GM12864 (cell line): ENCODE data around the gene EVL.
"Not testable (repeated sequence)": the region's sequence is repeated elsewhere in the genome, so short reads cannot be mapped to it uniquely, and the experiment has no call there.

Source experiments
- DNase-seq: peaks from one replicate; pipeline ENCODE4 v3.0.0-alpha.2; 2011; ENCODE audit warnings: low read depth
- H3K4me3 ChIP-seq: 2 replicates; pipeline ENCODE4 v1.5.1; 2011; ENCODE audit warnings: mild to moderate bottlenecking, low read depth, low read length, control low read depth
- TF ChIP-seq, protein P1 (sequence below): IDR thresholded peaks from 2 replicates; pipeline ENCODE4 v1.5.1; 2011; ENCODE audit warnings: low read depth, mild to moderate bottlenecking, moderate library complexity, low read length, control low read depth, inconsistent platforms; ENCODE audit errors: missing control alignments

EVL gene

DNA sequence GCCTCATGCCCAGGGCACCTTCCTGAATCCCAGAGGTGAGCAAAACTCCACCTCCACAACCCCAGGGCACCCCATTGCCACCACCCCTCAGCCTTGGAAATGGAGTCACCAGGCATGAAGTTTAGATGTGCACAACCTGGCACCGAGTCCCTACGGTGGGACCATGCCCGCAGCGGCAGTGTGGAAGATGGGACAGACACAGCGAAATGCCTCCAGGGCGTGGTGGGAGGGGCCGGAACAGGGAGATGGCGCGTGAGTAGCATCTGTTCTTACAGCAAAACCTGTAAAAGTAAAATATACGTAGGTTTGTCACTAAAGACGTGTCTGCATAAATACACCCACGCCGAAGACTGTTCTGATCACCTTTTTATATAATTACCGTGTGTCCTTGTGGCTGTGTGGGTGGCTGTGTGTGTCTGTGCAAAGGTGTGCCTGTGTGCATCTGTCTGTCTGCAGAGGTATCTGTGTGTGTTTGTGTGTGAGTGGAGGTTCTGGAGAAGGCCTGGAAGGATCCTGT lies 111.6 kb downstream of the EVL start:
- no peak overlapping the region for H3K4me3 ChIP-seq
- DNase-seq = no peak
- TF ChIP-seq, protein P1, sequence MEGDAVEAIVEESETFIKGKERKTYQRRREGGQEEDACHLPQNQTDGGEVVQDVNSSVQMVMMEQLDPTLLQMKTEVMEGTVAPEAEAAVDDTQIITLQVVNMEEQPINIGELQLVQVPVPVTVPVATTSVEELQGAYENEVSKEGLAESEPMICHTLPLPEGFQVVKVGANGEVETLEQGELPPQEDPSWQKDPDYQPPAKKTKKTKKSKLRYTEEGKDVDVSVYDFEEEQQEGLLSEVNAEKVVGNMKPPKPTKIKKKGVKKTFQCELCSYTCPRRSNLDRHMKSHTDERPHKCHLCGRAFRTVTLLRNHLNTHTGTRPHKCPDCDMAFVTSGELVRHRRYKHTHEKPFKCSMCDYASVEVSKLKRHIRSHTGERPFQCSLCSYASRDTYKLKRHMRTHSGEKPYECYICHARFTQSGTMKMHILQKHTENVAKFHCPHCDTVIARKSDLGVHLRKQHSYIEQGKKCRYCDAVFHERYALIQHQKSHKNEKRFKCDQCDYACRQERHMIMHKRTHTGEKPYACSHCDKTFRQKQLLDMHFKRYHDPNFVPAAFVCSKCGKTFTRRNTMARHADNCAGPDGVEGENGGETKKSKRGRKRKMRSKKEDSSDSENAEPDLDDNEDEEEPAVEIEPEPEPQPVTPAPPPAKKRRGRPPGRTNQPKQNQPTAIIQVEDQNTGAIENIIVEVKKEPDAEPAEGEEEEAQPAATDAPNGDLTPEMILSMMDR = no peak

- TF ChIP-seq, protein P1 = no peak
- no peak overlapping the region for H3K4me3 ChIP-seq
- no peak for DNase-seq
These were observed 113.5 kb downstream of the EVL start for GRCh38 chr14:100178691-100179090.

GRCh38 chr14:100180671-100181070 lies 115.4 kb downstream of the EVL start:
- DNase-seq, H3K4me3 ChIP-seq: not testable (repeated sequence)

DNA sequence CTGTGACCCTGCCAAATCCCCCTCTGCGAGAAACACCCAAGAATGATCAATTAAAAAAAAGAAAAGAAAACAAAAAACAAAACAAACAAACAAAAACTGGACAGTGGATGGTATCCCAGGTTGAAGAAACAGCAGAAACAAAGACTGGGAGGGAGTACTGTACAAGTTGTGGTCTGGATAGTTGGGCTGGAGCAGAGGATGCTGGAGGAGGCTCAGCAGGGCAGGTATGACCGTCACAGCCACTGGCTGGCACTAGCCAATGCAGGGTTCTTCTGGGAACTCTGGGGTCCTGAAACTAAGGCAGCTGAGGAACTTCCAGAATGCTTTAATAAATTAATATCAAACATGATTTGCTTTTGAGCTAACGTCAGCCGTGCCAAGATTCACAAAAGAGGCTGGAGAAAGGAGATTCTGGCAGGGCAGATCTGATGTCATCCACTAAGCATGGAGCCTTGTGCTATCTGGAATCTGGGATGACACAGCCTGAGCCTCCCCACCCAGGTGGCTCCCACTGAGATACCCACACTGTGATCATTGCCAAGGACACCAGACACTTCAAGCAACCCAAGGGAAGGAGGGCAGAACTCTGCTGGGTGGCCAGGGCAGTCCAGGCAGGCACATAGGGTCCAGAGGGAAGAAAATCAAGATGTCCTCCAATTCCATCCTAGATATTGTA lies 116.8 kb downstream of the EVL start:
- H3K4me3 ChIP-seq, DNase-seq: not testable (repeated sequence)

GRCh38 chr14:100187247-100187833 lies 122.1 kb downstream of the EVL start:
- TF ChIP-seq, protein P1 = no peak
- H3K4me3 ChIP-seq = no peak overlapping the region
- DNase-seq = no peak

DNA sequence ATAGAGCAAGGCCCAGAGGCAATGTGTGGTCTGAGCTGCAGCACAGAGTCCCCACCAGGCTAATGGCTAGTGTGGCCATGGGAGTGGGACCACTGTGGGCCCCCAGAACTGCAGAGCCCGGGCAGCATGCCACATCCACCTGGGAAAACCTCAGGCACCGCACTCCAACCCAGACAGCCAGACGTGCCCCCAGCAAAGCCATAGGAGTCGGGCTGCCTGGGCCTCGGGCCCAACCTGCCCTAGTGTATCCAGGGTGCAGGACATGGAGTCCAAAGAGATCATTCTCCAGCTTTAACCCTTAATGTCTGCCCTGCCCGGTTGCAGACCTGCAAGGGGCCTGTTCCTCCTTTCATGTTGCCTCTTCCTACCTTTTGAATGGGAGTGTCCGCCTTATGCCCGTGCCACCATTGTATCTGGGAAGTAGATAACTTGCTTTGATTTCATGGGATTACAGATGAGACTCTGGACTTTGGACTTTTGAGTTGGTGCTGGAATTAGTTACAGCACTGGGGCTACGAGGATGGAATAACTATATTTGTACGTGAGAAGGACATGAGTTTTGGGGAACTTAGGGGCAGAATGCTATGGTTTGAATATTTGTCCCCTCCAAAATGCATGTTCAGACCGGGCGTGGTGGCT lies 123.3 kb downstream of the EVL start:
- TF ChIP-seq, protein P1 = no peak

DNA sequence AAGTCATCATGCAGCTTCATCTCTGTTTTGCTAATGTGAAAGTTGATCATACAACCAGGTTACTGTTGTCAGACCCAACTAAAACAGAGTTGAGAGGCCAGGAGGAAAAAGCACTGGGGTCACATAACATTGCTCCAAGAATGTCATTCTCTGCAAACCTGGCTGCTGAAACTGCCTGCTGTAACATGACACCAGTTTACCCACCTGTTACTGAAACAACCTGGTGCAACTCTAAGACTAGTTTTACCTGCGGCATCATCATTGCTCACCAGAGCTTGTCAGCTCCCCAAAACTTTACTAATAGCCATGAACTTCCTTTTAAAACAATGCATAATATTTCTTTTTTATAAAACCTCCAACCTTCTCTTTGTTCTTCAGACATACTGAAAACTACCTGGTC lies 124.9 kb downstream of the EVL start:
- DNase-seq = no peak
- TF ChIP-seq, protein P1 = no peak
- no peak overlapping the region for H3K4me3 ChIP-seq

More for the DNA sequence above, 123.3 kb downstream of the EVL start:
- no peak for DNase-seq
- no peak overlapping the region for H3K4me3 ChIP-seq
